ENCODE measurements around the gene APLP1. TPM values are rescaled to one million over a fixed set of nuclear protein-coding genes. Genes with fewer than 3 reads are reported as not detected.

The APLP1 gene
- polyA plus RNA-seq, 1 experiment, result 6.8 TPM

- ChIA-PET POLR2A (no interaction called here), CTCF (no interaction called here)
- DNase-seq (ENCODE audit: low read depth, low spot score), result no peak
- Histone ChIP-seq H3K27me3 (ENCODE audit: control insufficient read depth, insufficient read depth, low read length) (peaks cover 3% of the 10 kb centered on the region), H3K9me3 (ENCODE audit: control insufficient read depth, insufficient read depth, low read length) (peaks cover 7% of the 10 kb centered on the region), H3K27ac (ENCODE audit: low read depth, low read length) (no peak overlapping the region), H3K4me3 (ENCODE audit: low read depth, low read length) (no peak overlapping the region)
- TF ChIP-seq, protein P1, sequence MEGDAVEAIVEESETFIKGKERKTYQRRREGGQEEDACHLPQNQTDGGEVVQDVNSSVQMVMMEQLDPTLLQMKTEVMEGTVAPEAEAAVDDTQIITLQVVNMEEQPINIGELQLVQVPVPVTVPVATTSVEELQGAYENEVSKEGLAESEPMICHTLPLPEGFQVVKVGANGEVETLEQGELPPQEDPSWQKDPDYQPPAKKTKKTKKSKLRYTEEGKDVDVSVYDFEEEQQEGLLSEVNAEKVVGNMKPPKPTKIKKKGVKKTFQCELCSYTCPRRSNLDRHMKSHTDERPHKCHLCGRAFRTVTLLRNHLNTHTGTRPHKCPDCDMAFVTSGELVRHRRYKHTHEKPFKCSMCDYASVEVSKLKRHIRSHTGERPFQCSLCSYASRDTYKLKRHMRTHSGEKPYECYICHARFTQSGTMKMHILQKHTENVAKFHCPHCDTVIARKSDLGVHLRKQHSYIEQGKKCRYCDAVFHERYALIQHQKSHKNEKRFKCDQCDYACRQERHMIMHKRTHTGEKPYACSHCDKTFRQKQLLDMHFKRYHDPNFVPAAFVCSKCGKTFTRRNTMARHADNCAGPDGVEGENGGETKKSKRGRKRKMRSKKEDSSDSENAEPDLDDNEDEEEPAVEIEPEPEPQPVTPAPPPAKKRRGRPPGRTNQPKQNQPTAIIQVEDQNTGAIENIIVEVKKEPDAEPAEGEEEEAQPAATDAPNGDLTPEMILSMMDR (IDR thresholded peaks at IDR 0.05; ENCODE audit: low read depth, low read length), result no peak
Measured at GRCh38 chr19:35925501-35925900, 57.1 kb downstream of the APLP1 start.

DNA sequence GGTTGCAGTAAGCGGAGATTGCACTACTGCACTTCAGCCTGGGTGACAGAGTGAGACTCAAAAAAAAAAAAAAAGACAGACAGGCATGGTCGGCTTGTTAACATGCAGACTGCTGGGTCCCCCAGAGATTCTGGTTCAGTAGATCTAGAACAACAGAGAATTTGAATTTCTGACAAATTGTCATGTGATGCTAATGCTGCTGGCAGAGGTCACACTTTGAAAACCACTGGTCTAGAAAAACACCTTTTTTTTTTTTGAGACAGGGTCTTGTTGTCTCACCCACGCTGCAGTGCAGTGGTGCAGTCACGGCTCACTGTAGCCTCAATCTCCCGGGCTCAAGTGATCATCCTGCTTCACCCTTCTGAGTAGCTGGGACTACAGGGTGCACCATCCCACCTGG, 60.1 kb downstream of the APLP1 start:
- DNase-seq (ENCODE audit: low read depth, low spot score), result no peak
- Histone ChIP-seq H3K4me3 (ENCODE audit: low read depth, low read length) (no peak overlapping the region), H3K27ac (ENCODE audit: low read depth, low read length) (no peak overlapping the region), H3K9me3 (ENCODE audit: control insufficient read depth, insufficient read depth, low read length) (peaks cover 7% of the 10 kb centered on the region), H3K27me3 (ENCODE audit: control insufficient read depth, insufficient read depth, low read length) (peaks cover 3% of the 10 kb centered on the region)
- TF ChIP-seq, protein P1 (IDR thresholded peaks at IDR 0.05; ENCODE audit: low read depth, low read length), result no peak
- ChIA-PET POLR2A (interaction anchor here (0.6 kb wide), 1 partner anchor 45 kb away, joined by 3 read pairs; no protein-coding TSS in a partner anchor), CTCF (no interaction called here)

Small RNA genes within 50 kb of the gene (small RNA-seq; reads per million reads assigned to genes)
- gene RN7SL402P (ENCODE audit: insufficient read length, low read depth), result not detected

Other genes starting within 250 kb of the APLP1 start
- gene RBM42, start 239.5 kb upstream of the APLP1 start, polyA plus RNA-seq (2011; rRNA removed), result 33.4 and 35.6 TPM in 2 replicates
- 0.33 and 0.36 TPM in 2 replicates for gene ETV2, start 226.8 kb upstream of the APLP1 start, polyA plus RNA-seq (2011; rRNA removed)
- gene COX6B1, start 220.3 kb upstream of the APLP1 start, polyA plus RNA-seq (2011; rRNA removed), result 398 and 527 TPM in 2 replicates
- gene UPK1A, start 202.1 kb upstream of the APLP1 start, polyA plus RNA-seq (2011; rRNA removed), result 0.07 TPM in 1 of 2 replicates, not detected in the other
- gene ZBTB32, start 164.0 kb upstream of the APLP1 start, polyA plus RNA-seq (2011; rRNA removed), result not detected in 2 replicates
- gene KMT2B, start 150.6 kb upstream of the APLP1 start, polyA plus RNA-seq (2011; rRNA removed), result 6.1 and 8.7 TPM in 2 replicates
- 1.3 and 2.0 TPM in 2 replicates for gene IGFLR1, start 126.1 kb upstream of the APLP1 start, polyA plus RNA-seq (2011; rRNA removed)
- gene U2AF1L4, start 123.2 kb upstream of the APLP1 start, polyA plus RNA-seq (2011; rRNA removed), result 10.2 and 11.8 TPM in 2 replicates
- gene PSENEN, start 122.9 kb upstream of the APLP1 start, polyA plus RNA-seq (2011; rRNA removed), result 41.0 and 52.7 TPM in 2 replicates
- gene LIN37, start 120.0 kb upstream of the APLP1 start, polyA plus RNA-seq (2011; rRNA removed), result 5.5 and 7.6 TPM in 2 replicates
- gene HSPB6, start 111.5 kb upstream of the APLP1 start, polyA plus RNA-seq (2011; rRNA removed), result 31.7 and 46.5 TPM in 2 replicates
- 5.2 and 7.1 TPM in 2 replicates for gene PROSER3, start 110.4 kb upstream of the APLP1 start, polyA plus RNA-seq (2011; rRNA removed)
- gene ARHGAP33, start 93.0 kb upstream of the APLP1 start, polyA plus RNA-seq (2011; rRNA removed), result 0.82 and 1.2 TPM in 2 replicates
- gene PRODH2, start 55.7 kb upstream of the APLP1 start, polyA plus RNA-seq (2011; rRNA removed), result not detected in 2 replicates
- not detected in 2 replicates for gene NPHS1, start 16.1 kb upstream of the APLP1 start, polyA plus RNA-seq (2011; rRNA removed)
- gene KIRREL2, start 11.7 kb upstream of the APLP1 start, polyA plus RNA-seq (2011; rRNA removed), result not detected in 2 replicates
- 1.5 and 2.3 TPM in 2 replicates for gene NFKBID, start 32.0 kb downstream of the APLP1 start, polyA plus RNA-seq (2011; rRNA removed)
- 0.31 and 0.42 TPM in 2 replicates for gene HCST, start 34.0 kb downstream of the APLP1 start, polyA plus RNA-seq (2011; rRNA removed)
- gene TYROBP, start 39.7 kb downstream of the APLP1 start, polyA plus RNA-seq (2011; rRNA removed), result not detected in 2 replicates
- gene LRFN3, start 67.8 kb downstream of the APLP1 start, polyA plus RNA-seq (2011; rRNA removed), result 0.69 and 1.1 TPM in 2 replicates
- gene SDHAF1, start 126.6 kb downstream of the APLP1 start, polyA plus RNA-seq (2011; rRNA removed), result 7.5 and 8.3 TPM in 2 replicates
- 0.07 and 0.14 TPM in 2 replicates for gene SYNE4, start 140.2 kb downstream of the APLP1 start, polyA plus RNA-seq (2011; rRNA removed)
- 20.7 and 21.2 TPM in 2 replicates for gene ALKBH6, start 145.6 kb downstream of the APLP1 start, polyA plus RNA-seq (2011; rRNA removed)
- gene CLIP3, start 164.3 kb downstream of the APLP1 start, polyA plus RNA-seq (2011; rRNA removed), result 18.1 and 29.4 TPM in 2 replicates
- 3.9 and 5.6 TPM in 2 replicates for gene THAP8, start 185.7 kb downstream of the APLP1 start, polyA plus RNA-seq (2011; rRNA removed)
- gene WDR62, start 186.3 kb downstream of the APLP1 start, polyA plus RNA-seq (2011; rRNA removed), result 1.1 and 1.2 TPM in 2 replicates
- gene OVOL3, start 242.6 kb downstream of the APLP1 start, polyA plus RNA-seq (2011; rRNA removed), result not detected in 2 replicates
- gene POLR2I, start 246.3 kb downstream of the APLP1 start, polyA plus RNA-seq (2011; rRNA removed), result 37.7 and 62.9 TPM in 2 replicates
- gene TBCB, start 246.9 kb downstream of the APLP1 start, polyA plus RNA-seq (2011; rRNA removed), result 186 and 204 TPM in 2 replicates